Measurements from ENCODE around the gene VAMP5. TPM values are rescaled to one million over a fixed set of nuclear protein-coding genes. Genes with fewer than 3 reads are reported as not detected.

Gene VAMP5
- total and polyA plus RNA-seq, 9 of the 15 experiments (the other 6 are each of a cell fraction or from before 2014, with no cell fraction given) = 0.54 to 1.9 (median 1.5) TPM; not detected in 2

DNA sequence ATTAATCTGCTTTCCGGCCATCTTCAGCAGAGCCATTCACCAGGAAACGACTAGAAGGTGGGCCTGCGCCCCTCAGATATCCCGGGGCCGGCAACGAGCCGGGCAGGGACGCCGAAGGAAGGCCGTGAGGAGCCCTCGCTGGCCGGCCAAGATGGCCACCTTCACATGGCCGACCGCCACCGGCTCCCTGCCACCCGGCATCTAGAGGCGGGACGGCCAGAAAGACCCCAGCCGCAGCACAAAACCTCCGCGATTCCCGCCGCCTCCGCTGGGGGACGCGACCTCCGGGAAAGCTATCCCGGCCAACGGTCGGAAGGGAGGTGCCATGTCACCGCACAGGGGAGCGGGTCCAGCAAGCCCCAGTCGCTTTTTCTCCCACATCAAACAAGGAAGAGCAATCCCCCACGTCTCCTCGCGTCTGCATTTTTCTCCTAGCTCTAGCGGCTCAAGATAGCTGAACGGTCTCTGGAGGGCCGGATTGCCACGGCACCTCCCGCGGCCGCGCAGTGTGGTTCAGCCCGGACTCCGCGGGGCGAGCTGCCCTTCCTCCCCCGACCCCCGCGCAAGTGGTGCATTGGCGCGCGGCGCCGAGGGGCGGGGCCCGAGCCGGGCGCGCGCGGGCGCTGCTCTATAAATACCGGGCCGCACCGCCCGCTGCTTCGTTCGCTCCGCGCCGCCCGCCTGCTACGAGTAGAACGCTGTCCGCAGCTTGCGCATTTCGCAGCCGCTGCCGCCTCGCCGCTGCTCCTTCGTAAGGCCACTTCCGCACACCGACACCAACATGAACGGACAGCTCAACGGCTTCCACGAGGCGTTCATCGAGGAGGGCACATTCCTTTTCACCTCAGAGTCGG is 45.5 kb upstream of the VAMP5 start, which contains the start of gene MAT2A (continued):
- TF ChIP-seq MGA (IDR thresholded peaks at IDR 0.05) = peak; percentile 62
- no peak for TF ChIP-seq SLC30A9 (CRISPR knock-in tag; IDR thresholded peaks at IDR 0.05)
- TF ChIP-seq ZNF165 (CRISPR knock-in tag; IDR thresholded peaks at IDR 0.05; ENCODE audit: borderline replicate concordance) = no peak
- TF ChIP-seq FOXP1 (CRISPR knock-in tag; IDR thresholded peaks at IDR 0.05) = peak; percentile 61; the same call in 1 of the 2 replicates
- peak; percentile 97 for TF ChIP-seq GTF2F1 (IDR thresholded peaks at IDR 0.05; ENCODE audit: low read depth, low read length)
- TF ChIP-seq HDAC2 (IDR thresholded peaks at IDR 0.05) = peak; percentile 82
- 0 out of 2 replicates have a peak, but pooled peaks have one; percentile 28 for TF ChIP-seq ZNF76 (CRISPR knock-in tag; IDR thresholded peaks at IDR 0.05; ENCODE audit: borderline replicate concordance)
- TF ChIP-seq ZNF764 (CRISPR knock-in tag; IDR thresholded peaks at IDR 0.05; ENCODE audit: low read depth) = no peak
- TF ChIP-seq, protein P1, sequence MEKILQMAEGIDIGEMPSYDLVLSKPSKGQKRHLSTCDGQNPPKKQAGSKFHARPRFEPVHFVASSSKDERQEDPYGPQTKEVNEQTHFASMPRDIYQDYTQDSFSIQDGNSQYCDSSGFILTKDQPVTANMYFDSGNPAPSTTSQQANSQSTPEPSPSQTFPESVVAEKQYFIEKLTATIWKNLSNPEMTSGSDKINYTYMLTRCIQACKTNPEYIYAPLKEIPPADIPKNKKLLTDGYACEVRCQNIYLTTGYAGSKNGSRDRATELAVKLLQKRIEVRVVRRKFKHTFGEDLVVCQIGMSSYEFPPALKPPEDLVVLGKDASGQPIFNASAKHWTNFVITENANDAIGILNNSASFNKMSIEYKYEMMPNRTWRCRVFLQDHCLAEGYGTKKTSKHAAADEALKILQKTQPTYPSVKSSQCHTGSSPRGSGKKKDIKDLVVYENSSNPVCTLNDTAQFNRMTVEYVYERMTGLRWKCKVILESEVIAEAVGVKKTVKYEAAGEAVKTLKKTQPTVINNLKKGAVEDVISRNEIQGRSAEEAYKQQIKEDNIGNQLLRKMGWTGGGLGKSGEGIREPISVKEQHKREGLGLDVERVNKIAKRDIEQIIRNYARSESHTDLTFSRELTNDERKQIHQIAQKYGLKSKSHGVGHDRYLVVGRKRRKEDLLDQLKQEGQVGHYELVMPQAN (IDR thresholded peaks at IDR 0.05; ENCODE audit: borderline replicate concordance) = no peak
- TF ChIP-seq, protein P2, sequence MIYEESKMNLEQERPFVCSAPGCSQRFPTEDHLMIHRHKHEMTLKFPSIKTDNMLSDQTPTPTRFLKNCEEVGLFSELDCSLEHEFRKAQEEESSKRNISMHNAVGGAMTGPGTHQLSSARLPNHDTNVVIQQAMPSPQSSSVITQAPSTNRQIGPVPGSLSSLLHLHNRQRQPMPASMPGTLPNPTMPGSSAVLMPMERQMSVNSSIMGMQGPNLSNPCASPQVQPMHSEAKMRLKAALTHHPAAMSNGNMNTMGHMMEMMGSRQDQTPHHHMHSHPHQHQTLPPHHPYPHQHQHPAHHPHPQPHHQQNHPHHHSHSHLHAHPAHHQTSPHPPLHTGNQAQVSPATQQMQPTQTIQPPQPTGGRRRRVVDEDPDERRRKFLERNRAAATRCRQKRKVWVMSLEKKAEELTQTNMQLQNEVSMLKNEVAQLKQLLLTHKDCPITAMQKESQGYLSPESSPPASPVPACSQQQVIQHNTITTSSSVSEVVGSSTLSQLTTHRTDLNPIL (CRISPR knock-in tag; IDR thresholded peaks at IDR 0.05) = no peak
- TF ChIP-seq, protein P3, sequence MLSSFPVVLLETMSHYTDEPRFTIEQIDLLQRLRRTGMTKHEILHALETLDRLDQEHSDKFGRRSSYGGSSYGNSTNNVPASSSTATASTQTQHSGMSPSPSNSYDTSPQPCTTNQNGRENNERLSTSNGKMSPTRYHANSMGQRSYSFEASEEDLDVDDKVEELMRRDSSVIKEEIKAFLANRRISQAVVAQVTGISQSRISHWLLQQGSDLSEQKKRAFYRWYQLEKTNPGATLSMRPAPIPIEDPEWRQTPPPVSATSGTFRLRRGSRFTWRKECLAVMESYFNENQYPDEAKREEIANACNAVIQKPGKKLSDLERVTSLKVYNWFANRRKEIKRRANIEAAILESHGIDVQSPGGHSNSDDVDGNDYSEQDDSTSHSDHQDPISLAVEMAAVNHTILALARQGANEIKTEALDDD (IDR thresholded peaks at IDR 0.05) = no peak

Measured in K562 (cell line).